Esophagus muscularis mucosa (tissue), 4 donors: ENCODE data around the gene RPS29.

Experiments
- EP300 ChIP-seq: sonication (generic); formaldehyde crosslinking; IDR thresholded peaks from one replicate; pipeline ENCODE4 v1.6.1; 2017; ENCODE audit warnings: antibody characterized with exemption
- POLR2A ChIP-seq: fragments of 450-650 bp; IDR thresholded peaks from one replicate; pipeline ENCODE4 v1.6.1; 2017; ENCODE audit warnings: antibody characterized with exemption, moderate library complexity, mild to moderate bottlenecking, low read depth
- TF ChIP-seq, protein P1 (sequence below), 3 experiments: fragments of 200-600 bp in 2 of 3; fragments of 450-650 bp in 1 of 3; sonication (generic) in 2 of 3; IDR thresholded peaks; one replicate each; pipeline ENCODE4 v1.5.1; 2017 to 2019; ENCODE audit warnings: antibody characterized with exemption in 3 of 3, mild to moderate bottlenecking in 2 of 3, moderate library complexity in 1 of 3

DNA sequence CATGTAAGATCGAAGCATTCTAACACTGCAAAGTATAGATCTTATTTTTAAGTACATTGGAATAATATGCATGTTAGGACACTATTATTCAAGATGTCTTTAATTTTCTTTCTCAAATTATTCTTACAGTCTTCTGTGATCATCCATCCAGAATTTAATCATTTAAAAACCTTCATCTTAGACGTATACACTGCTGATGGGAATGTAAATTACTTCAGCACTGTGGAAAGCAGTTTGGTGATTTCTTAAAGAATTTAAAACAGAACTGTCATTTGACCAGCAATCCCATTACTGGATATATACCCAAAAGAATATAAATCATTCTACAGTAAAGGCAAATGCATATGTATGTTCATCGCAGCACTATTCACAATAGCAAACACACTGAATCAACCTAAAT, 3.2 kb upstream of the RPS29 start:
- TF ChIP-seq EP300 (no peak), POLR2A (no peak)
- TF ChIP-seq, protein P1, sequence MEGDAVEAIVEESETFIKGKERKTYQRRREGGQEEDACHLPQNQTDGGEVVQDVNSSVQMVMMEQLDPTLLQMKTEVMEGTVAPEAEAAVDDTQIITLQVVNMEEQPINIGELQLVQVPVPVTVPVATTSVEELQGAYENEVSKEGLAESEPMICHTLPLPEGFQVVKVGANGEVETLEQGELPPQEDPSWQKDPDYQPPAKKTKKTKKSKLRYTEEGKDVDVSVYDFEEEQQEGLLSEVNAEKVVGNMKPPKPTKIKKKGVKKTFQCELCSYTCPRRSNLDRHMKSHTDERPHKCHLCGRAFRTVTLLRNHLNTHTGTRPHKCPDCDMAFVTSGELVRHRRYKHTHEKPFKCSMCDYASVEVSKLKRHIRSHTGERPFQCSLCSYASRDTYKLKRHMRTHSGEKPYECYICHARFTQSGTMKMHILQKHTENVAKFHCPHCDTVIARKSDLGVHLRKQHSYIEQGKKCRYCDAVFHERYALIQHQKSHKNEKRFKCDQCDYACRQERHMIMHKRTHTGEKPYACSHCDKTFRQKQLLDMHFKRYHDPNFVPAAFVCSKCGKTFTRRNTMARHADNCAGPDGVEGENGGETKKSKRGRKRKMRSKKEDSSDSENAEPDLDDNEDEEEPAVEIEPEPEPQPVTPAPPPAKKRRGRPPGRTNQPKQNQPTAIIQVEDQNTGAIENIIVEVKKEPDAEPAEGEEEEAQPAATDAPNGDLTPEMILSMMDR (IDR thresholded peaks at IDR 0.05), result no peak
